Brain microvascular endothelial cell (primary cell): ENCODE data around the gene GALNT9.

Experiments used
- DNase-seq: peaks from one replicate; pipeline ENCODE4 v3.0.0-alpha.2; 2020
- H3K27ac ChIP-seq: fragments of 250-450 bp; sonication (Bioruptor Pico); 2 replicates; pipeline ENCODE4 v1.5.1; 2020; ENCODE audit warnings: mild to moderate bottlenecking, moderate library complexity
- H3K27me3 ChIP-seq: fragments of 250-450 bp; sonication (Bioruptor Pico); replicated peaks from 2 replicates; pipeline ENCODE4 v1.5.1; 2020; ENCODE audit warnings: mild to moderate bottlenecking
- H3K36me3 ChIP-seq: fragments of 250-450 bp; sonication (Bioruptor Pico); replicated peaks from 2 replicates; pipeline ENCODE4 v1.5.1; 2020; ENCODE audit warnings: mild to moderate bottlenecking
- H3K4me3 ChIP-seq: 2 replicates; pipeline ENCODE4 v1.5.1; 2011; ENCODE audit warnings: low read depth, mild to moderate bottlenecking, control low read depth, low read length, moderate library complexity
- CTCF ChIP-seq: IDR thresholded peaks from 2 replicates; pipeline ENCODE4 v1.5.1; 2011; ENCODE audit warnings: low read depth, mild to moderate bottlenecking, moderate library complexity, low read length, control low read depth, inconsistent platforms; ENCODE audit errors: missing control alignments
- in situ Hi-C: cut with HindIII; loops from 2 replicates; pipeline ENCODE4 v1.10.0; 2017; ENCODE audit warnings: low sequenced_read_pairs, low pct_ligation_motif_present

The GALNT9 gene

DNA sequence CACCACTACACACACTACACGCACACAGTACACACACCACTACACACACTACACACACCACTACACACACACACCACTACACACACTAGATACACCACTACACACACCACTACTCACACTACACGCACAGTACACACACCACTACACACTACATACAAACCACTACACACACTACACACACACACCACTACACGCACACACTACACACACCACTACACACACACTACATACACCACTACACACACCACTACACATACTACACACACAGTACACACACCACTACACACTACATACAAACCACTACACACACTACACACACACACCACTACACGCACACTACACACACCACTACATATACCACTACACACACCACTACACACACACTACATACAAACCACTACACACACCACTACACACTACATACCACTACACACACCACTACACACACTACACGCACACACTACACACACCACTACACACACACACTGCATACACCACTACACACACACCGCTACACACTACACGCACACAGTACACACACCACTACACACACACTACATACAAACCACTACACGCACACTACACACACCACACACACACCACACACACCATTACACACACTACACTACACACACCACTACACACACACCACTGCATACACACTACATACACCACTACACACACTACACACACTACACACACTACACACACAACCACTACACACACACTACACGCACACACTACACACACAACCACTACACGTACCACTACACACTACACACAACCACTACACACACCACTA lies 173.4 kb downstream of the GALNT9 start:
- no peak overlapping the region for H3K27ac ChIP-seq
- in situ Hi-C loops, result no loop called here
- no peaks in the 10 kb centered on the region for H3K27me3 ChIP-seq
- DNase-seq, result no peak
- H3K4me3 ChIP-seq, result no peak overlapping the region
- TF ChIP-seq CTCF, result no peak
- peaks cover 8% of the 10 kb centered on the region for H3K36me3 ChIP-seq

DNA sequence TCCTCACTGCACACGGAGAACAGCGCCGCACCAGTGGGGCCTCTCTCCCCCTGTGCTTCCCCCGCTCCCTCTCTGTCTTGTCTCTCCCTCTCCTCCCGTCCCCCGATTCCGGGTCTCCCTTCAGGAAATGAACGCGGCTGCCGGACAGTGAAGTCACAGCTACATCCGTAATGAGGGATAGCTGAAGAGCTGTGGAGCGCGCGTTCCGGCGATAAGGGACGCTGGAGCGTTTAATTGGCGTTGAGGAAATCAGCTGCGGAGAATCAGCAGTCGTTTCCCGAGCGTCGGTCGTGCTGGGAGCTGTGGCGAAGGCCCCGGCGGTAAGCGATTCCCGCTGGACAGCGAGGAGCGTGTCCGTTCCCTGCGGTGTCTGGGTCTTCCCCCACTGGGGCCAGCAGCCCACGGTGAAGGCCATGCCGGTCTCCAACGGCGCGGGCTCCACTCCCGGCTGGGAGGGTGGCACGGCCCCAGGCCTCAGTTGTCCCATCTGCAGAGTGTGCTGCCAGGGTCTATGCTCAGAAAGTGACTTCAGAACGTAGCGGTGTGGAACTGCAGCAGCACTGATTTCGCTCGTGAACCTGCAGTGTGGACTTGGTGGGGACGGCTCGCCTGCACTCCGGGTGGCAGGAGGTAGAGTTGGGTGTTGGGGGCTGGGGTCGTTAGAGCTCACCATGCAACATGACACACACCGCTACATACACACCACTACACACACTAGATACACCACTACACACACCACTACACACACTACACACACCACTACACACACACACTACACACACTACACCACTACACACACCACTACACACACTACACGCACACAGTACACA lies 174.2 kb downstream of the GALNT9 start:
- TF ChIP-seq CTCF, result no peak
- in situ Hi-C loops, result no loop called here
- H3K4me3 ChIP-seq, result no peak overlapping the region
- H3K27me3 ChIP-seq, result no peaks in the 10 kb centered on the region
- DNase-seq, result no peak
- H3K36me3 ChIP-seq, result peaks cover 8% of the 10 kb centered on the region
- H3K27ac ChIP-seq, result no peak overlapping the region

- no peak overlapping the region for H3K4me3 ChIP-seq
- peaks cover 8% of the 10 kb centered on the region for H3K36me3 ChIP-seq
- in situ Hi-C loops, result no loop called here
- no peak for DNase-seq
- no peaks in the 10 kb centered on the region for H3K27me3 ChIP-seq
- TF ChIP-seq CTCF, result no peak
- no peak overlapping the region for H3K27ac ChIP-seq
These were observed 175.0 kb downstream of the GALNT9 start for GRCh38 chr12:132154341-132154761.

- in situ Hi-C loops, result no loop called here
- H3K4me3 ChIP-seq, result no peak overlapping the region
- peak; percentile 97 for TF ChIP-seq CTCF
- H3K36me3 ChIP-seq, result peaks cover 8% of the 10 kb centered on the region
- DNase-seq, result peak; percentile 53
- no peak overlapping the region for H3K27ac ChIP-seq
- H3K27me3 ChIP-seq, result no peaks in the 10 kb centered on the region
These were observed 175.7 kb downstream of the GALNT9 start for GRCh38 chr12:132153501-132154340.

DNA sequence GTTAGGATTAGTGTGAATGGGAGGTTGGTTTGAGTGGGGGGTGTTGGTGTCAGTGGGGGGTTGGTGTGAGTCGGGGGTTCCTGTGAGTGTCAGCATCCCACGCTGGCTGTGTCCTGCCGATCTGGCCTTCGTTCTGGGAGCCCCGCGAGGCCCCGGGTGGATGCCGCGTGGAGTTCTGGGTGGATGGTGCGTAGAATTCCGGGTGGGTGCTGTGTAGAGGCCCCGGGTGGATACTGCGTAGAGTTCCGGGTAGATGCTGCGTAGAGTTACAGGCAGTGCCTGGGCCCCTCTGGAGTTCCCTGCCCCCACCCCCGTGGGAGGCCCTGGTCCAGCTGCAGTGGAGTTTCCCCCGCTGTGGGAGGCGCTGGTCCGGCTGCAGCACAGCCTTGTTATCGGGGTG lies 176.4 kb downstream of the GALNT9 start:
- H3K27ac ChIP-seq, result no peak overlapping the region
- no peaks in the 10 kb centered on the region for H3K27me3 ChIP-seq
- no peak for TF ChIP-seq CTCF
- in situ Hi-C loops, result no loop called here
- DNase-seq, result no peak
- H3K36me3 ChIP-seq, result peaks cover 8% of the 10 kb centered on the region
- H3K4me3 ChIP-seq, result no peak overlapping the region
